CD4-positive, alpha-beta T cell treated with Interleukin-6 at 100 ng/mL for 8 hours (primary cell): ENCODE data around the gene UBAP2.
"Not testable (repeated sequence)": the region's sequence is repeated elsewhere in the genome, so short reads cannot be mapped to it uniquely, and the experiment has no call there.

Experiments
- DNase-seq: peaks from one replicate; pipeline ENCODE4 v3.0.0-alpha.2; 2020; ENCODE audit warnings: mixed read lengths, low spot score

Gene UBAP2

GRCh38 chr9:34046784-34047379 lies 1.8 kb downstream of the UBAP2 start:
- DNase-seq: no peak

GRCh38 chr9:34045903-34046302 lies 2.8 kb downstream of the UBAP2 start:
- no peak for DNase-seq

- DNase-seq: not testable (repeated sequence)
These were observed 6.6 kb downstream of the UBAP2 start for GRCh38 chr9:34042074-34042473.

- not testable (repeated sequence) for DNase-seq
These were observed 9.8 kb downstream of the UBAP2 start for GRCh38 chr9:34038851-34039250.

GRCh38 chr9:34037626-34038025 lies 11.1 kb downstream of the UBAP2 start:
- no peak for DNase-seq

GRCh38 chr9:34036625-34037024 lies 12.1 kb downstream of the UBAP2 start:
- DNase-seq: no peak

- no peak for DNase-seq
These were observed 13.0 kb downstream of the UBAP2 start for GRCh38 chr9:34035656-34036055.

- no peak for DNase-seq
These were observed 14.0 kb downstream of the UBAP2 start for GRCh38 chr9:34034698-34035065.

- DNase-seq: no peak
These were observed 16.1 kb downstream of the UBAP2 start for GRCh38 chr9:34032631-34033030.

GRCh38 chr9:34027845-34028574 lies 20.7 kb downstream of the UBAP2 start:
- DNase-seq: no peak

- DNase-seq: no peak
These were observed 22.9 kb downstream of the UBAP2 start for GRCh38 chr9:34025811-34026210.

- no peak for DNase-seq
These were observed 23.6 kb downstream of the UBAP2 start for GRCh38 chr9:34025062-34025461.

GRCh38 chr9:34024476-34024875 lies 24.2 kb downstream of the UBAP2 start:
- DNase-seq: not testable (repeated sequence)

GRCh38 chr9:34016149-34016548 lies 32.5 kb downstream of the UBAP2 start:
- DNase-seq: no peak

- DNase-seq: no peak
These were observed 37.7 kb downstream of the UBAP2 start for GRCh38 chr9:34010979-34011378.

- no peak for DNase-seq
These were observed 46.7 kb downstream of the UBAP2 start for GRCh38 chr9:34001951-34002350.

GRCh38 chr9:34001298-34001697 lies 47.4 kb downstream of the UBAP2 start:
- no peak for DNase-seq

GRCh38 chr9:33995449-33995848 lies 53.2 kb downstream of the UBAP2 start:
- DNase-seq: no peak

GRCh38 chr9:33993104-33993503 lies 55.6 kb downstream of the UBAP2 start:
- DNase-seq: no peak

- no peak for DNase-seq
These were observed 56.1 kb downstream of the UBAP2 start for GRCh38 chr9:33992632-33993031.

GRCh38 chr9:33988219-33988890 lies 60.3 kb downstream of the UBAP2 start:
- no peak for DNase-seq

- DNase-seq: no peak
These were observed 72.3 kb downstream of the UBAP2 start for GRCh38 chr9:33976414-33976813.

- no peak for DNase-seq
These were observed 76.0 kb downstream of the UBAP2 start for GRCh38 chr9:33972698-33973097.
